Mucosa of gallbladder (tissue), 1 donor: Measurements from ENCODE around the gene AOPEP. TPM values are rescaled to one million over a fixed set of nuclear protein-coding genes. Genes with fewer than 3 reads are reported as not detected.
"Not testable (repeated sequence)": the region's sequence is repeated elsewhere in the genome, so short reads cannot be mapped to it uniquely, and the experiment has no call there.

ENCODE experiments used
- DNase-seq: peaks from one replicate; pipeline ENCODE4 v3.0.0-alpha.2; 2020; ENCODE audit warnings: low spot score
- total RNA-seq: library from RNA; stranded (reverse); gene quantifications from one replicate; pipeline ENCODE4 v1.2.1, GENCODE V29; 2021
- donor health status: DM: no; HTN: no; CAD: no.

Gene AOPEP
- total RNA-seq, 1 donor from 2014 or later: 105 TPM

DNA sequence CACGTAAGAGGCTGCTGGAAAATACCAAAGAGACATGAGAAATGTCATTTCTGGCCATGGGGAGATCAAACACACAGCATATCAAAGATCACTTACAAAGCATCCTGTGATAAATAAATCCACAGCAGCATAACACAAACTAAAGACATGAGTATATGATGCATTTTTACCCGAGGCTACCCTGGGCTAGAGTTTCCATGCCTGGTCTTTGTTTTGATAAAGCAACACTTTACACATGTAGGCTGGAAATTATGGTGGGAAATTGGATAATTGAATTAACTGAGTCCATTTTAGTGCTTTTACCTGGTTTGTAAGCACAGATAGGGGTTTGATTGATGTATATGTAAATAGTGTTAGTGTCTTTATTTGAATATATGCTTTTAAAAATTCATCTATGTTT is 288.4 kb downstream of the AOPEP start:
- DNase-seq: no peak

DNA sequence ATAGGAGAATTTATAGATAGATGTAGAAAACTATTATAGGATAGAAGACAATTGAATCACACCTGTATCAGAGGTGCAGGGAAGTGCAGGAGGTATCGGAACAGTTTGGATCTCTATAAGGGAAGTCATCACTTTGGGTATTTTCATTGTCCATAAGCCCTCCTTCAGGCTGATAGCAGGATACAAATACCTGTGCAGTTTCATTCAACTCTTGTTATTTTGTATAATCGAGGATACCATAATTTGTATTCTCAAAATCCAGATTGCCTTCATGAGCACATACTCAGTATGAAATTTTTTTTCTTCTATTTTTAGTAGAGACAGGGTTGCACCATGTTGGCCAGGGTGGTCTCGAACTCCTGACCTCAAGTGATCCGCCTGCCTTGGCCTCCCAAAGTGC is 289.1 kb downstream of the AOPEP start:
- DNase-seq: no peak

DNA sequence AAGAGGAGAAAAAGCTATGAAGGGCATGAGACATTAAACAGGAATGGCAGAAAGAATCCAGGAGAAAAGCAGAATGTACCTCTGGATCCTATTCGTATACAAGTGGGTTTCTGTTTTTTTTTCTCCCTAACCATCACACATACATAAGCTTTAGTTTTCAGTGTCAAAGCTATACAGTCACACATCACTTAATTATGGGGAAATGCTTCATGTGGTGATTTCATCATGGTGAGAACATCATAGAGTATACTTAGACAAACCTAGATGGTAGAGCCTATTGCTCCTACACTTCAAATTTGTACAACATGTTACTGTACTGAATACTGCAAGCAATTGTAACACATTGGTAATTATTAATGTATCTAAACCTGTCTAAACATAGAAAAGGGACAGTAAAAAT is 290.6 kb downstream of the AOPEP start:
- no peak for DNase-seq

DNA sequence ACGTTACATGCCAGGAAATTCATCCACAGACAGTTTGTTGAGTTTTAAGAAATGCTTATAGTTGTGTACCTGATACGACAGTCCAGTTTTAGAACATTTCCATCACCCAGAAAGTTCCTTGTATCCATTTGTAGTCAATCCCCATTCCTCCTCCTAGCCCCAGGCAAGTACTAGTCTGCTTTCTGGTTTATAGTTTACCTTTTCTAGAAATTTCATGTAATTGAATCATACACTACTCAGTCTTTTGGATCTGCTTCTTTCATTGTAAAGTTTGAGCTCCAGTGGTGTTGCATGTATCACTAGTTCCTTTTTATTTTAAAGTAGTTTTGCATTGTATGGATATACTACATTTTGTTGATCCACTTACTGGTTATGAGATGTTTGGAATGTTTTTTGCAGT is 291.2 kb downstream of the AOPEP start:
- DNase-seq: no peak

DNA sequence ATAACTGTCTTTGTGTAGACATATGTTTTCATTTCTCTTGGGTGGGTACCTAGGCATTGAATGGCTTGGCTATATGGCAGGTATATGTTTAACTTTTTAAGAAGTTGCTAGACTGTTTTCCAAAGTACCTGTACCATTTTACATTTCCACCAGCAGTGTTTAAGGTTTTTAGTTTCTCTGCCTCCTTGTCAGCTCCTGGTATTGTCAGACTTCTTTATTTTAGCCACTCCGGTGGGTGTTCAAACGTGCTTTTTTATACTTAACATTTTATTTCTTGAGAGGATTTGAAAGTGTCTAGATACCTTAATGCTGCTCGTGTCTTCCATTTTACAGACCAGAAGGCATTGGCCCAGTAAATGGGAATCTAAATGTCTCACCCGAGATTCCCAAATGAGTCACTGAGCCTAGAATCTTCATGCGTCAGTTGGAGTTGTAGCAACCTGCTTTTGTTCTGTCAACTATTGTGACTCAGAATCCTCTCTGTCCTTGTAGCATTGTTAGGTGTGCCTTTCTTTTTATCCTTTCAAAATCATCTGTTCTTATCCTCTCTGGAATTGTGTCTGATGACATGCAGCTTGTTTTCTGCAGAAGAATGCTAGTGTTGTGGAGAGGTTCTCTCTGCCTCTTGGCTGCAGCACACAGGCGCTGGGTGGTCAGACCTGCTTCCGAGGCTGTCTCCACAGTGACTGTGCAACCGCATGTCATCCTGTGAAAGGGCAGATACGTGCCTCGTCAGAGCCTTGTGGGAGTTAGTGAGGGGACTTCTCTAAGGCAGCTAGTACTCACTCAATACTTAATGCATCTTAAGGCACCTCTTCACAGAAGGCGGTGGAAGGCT is 291.8 kb downstream of the AOPEP start:
- DNase-seq: no peak

DNA sequence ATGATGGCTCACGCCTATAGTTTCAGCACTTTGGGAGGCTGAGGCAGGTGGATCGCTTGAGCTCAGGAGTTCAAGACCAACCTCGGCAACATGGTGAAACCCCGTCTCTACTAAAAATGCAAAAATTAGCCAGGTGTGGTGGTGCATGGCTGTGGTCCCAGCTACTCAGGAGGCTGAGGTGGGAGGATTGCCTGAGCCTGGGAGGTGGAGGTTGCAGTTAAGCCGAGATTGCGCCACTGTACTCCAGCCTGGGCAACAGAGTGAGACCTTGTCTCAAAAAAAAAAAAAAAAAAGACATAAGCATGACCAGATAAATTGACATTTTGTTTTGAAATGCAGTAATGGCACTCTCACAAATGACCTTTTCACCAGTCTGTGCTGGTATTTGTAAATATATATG is 294.1 kb downstream of the AOPEP start:
- not testable (repeated sequence) for DNase-seq

DNA sequence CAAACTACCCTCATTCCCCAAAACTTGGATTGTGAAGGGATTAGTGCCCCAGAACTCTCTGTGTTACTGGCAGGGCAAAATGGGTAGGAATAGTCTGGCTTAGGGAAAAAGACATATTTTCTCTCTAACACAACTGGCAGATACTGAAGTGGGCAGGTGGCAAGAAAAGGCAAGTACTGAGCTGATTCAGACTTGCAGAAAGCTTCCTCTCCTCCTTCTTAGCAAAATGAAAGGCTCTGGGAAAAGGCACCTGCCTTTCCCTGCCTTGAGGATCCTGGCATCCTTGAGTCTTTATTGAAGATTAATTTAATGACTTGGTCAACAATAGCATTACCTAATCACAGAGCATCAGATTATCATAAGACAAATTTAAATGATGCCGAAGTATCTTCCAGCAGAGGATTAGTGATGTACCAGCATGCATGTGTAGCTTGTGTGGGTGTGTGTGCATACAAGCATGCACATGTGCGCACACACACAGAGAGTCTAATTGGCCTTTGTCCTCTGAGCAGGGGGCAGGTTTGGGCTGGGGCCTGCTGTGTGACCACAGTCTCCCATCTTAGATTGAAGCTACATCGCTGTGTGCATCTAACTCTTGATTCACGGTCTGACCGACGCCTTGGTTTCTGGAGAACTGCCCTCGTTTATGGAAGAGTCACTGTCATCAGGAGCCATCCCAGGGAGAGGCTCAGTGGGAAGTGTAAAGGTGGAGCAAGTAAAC is 294.8 kb downstream of the AOPEP start:
- no peak for DNase-seq

DNA sequence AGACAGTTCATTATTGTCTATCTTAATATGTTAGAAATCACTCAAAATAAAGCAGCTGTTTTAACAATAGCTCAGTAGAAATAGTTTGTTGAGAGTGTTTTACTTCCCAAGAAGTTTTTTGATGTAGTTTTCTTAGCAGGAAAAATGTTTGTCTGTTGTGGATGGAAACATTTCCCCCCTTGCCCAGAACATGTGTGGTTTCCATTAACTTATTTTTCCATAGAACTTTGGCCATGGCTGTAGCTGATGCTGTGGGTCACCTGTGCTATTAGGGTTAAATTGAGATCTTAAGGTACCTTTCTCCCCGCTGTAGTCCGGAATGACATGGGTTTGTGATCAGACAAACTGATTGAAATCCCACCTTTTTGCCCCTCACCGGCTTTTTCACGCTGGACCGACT is 296.2 kb downstream of the AOPEP start:
- no peak for DNase-seq

DNA sequence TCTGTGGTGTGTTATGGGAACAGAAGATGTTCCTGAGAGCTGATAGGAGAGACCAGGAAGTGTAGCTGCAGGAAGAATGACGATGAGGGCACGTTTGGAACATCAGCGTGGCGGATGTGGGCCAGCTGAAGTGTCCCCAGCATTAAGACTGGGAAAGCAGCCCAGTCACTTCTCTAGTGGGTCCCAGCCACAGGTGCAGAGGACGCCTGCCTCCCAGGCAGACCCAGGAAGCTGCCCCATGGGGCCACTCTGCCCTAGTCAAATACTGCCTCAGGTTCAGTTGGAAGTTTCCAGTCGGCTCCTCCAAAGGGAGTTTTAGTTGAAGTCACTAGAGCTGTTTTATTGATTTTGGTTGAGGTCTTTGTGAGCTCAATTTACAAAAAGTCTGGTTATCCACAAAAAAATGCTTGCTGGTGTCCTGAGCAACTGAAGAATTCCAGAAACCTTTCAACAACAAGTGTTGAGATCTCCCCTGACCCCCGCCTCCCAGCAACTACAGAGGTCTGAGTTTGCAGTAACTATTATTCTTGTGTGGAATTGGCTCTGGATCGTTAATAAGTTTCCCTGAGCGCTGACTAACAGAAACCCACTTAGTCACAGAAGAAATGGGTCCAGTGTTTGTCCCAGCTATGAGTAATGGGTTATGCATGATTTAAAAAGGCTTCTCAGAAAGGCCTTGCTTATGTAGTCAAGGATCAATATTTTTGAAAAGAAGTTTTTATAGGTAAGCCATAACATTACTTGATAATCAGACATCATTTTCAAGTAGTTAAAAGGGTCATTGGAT is 296.9 kb downstream of the AOPEP start:
- DNase-seq: no peak

DNA sequence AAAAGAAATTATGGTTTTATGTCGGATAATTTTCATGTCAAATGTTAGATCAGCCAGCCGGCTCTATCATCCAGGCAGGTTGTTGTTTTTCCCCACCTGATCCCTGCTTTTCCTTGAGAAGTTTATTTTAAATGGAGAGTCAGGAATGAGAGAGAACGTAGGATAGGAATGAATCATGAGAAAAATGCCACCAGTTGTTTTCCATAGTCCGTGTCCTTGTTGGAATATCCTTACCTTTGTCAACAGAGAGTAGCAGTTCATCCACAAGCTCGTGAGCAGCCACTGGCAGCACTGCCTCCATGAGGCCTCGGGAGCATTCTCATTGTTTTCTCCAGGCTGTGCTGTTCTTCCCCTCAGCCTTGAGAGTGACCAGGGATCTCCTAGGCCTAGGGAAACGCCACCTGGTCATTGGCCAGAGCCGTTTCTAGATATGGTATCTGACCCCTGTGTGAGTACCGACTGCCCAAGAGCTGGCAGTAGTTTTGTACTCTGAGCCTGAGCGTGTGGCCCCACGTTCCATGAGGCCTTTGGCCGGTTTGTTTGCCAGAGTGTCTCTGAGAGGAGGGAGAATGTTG is 297.7 kb downstream of the AOPEP start:
- DNase-seq: no peak

DNA sequence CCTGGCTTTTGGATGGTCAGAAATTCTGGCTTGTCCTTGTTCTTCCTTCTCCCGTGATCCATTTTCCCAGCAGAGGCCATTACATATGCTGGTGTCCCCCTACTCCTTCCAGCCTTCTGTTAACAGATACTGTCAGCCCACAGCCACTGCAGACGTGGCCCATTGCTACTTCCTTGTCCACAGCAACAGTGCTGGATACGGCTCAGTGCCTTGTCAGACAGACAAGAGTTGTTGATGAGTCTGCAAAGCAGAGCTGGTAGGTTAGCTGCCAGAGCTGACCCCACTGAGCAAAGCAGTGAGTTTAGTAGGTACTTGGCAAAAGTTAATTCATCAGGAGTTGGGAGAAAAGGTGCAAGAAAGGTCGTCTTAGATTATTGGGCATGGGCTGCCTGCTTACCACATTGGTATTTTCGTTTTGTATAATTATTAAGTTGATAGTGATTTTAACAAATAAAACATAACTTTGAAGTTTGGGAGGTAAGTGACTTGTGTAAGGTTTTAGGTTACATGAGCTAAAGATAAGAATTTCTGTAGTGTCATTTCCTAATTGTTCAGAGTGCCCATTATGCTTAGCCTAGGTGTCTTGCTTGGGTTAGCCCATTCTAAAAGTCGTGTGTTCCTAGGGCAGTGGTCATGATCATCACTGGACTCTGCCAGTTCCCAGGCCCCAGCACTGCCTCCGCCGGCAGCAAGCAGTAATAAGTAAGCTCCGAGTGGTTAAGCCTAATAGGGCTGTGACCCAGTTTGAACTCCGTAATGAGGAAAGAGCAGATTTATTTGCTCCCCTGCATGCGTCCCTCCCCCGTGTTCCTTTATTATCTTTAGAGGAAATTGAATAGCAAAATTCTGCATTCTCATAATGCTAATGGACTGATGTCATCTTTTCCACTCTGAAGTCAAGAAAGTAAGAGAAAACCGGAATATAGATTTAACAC is 299.0 kb downstream of the AOPEP start:
- DNase-seq: peak; percentile 86

DNA sequence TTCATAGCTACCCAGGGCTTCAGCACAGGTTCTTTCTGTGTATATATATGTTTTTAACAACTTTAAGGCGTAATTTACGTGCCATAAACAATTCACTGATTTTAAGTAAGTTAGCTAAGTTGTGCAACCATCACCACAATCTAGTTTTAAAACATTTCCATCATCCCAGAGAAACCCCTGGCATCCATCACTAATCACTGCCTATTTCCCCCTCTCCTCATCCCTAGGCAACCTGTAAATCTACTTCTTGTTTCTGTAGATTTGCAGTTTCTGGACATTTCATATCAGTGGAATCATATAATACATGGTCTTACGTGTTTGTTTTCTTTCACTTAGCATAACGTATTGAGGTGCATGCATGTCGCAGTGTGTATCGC is 299.6 kb downstream of the AOPEP start:
- DNase-seq: no peak

DNA sequence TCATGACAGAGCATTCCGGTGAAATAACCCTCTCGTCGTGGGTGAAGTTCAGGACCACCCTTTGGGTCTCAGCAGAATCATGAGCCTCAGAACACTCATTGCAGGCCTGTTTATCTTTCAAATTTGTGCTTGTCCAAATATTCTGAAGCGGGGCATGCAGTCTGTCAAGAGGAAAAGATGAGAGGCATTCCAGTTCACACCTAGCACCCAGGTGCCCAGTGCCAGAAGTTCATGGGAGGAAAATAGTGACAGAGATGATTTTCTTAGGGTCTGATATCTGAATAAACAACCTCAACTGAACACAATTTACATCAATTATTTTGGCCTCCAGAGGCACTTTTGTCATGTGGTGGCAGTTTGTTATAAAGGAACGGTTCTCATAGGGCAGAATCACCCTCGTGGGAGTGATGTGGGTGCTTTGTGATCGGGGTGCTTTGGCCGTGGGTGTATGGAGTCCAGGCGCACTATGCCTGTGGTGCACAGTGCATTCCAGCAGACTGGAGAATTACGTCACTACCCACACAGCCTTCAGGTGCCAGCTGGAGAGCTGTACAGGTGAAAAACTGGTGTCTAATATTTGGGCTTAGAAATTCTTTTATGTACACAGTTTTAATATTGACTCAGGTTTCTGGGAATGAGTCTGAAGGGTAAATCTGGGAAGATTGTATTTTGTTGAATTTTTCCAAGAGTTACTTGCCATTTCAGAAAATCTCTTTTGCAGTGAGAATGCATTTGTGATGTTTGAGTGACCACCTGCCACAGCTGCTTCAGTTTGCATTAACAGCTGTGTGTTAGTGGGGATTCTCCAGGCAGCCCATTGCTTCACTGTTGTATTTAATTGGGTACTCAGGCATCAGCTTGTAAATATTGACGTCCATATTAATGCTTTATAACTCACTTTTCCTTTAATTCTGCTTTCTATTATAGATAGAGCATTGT is 301.7 kb downstream of the AOPEP start:
- DNase-seq: no peak

DNA sequence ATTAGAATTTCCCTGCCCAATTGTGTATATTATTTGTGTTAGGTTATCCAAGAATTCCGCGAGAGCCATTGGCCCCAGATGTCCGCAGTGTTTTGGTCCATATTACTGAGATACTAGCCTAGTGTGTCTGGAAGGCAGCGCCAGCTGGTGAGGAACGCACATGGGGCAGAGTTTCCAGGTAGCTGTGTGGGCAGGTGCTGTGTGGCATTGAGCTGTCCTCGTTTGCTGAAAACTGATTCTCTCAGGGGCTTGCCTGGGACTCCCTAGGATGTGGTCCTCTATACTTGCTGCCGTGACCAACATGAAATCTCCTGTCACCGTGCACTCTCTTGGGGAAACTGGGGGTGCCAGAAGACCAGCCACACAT is 302.3 kb downstream of the AOPEP start:
- no peak for DNase-seq

DNA sequence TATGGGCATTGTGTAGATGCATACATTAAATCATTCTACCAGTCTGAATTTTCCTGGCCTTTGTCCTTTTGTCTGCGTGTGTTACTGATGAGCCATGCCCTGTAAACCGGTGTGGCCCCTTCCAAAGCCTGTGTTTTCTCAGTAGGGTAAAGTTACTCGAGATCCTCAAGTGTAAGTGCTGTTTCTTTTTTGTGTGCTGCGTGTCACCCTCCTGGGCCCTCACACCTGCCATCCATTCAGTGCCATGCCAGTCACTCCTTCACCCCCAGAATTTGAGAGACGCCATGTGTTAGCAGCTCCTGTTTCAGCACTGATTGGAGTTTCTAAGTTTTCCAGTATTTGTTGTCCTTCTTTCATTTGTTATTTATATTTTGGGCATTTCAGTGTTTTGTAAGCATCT is 302.8 kb downstream of the AOPEP start:
- DNase-seq: no peak

DNA sequence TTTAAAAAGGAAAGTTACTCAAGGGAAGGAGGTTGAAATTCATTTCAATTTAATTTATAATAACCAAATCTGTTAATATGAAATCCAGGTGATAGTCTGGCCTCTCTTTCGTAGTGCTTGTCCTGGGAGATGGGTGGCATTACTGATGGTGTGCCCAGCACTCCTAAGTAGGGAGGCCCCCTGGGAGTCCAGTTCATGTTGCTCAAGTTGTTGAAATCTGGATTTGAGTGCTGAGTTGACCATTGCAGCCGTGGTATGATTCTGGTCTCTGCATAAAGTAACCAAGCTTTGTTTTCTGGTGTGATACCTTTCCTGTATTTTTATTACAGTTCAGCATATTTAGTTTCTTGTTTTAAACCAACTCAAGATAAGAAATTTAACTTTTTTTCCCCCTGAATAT is 303.2 kb downstream of the AOPEP start:
- no peak for DNase-seq

DNA sequence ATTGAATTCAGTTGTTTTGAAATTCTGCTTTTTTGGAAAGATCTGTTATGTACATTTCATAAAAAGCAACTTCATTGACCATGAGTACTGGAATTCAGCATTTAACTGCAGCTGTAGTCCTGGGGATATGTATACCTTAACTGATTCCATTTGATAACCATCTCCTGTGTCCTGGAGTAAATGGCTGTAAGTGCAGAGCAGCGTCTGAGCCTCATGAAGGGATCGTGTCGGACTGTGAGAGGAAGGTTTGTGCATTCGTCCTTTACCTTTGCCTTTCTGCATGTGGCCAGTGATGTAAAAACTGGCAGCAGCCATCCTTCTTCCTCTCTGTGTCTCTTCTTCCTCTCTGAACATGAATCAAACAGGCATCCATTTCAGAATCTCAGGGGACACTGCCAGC is 303.8 kb downstream of the AOPEP start:
- DNase-seq: no peak

DNA sequence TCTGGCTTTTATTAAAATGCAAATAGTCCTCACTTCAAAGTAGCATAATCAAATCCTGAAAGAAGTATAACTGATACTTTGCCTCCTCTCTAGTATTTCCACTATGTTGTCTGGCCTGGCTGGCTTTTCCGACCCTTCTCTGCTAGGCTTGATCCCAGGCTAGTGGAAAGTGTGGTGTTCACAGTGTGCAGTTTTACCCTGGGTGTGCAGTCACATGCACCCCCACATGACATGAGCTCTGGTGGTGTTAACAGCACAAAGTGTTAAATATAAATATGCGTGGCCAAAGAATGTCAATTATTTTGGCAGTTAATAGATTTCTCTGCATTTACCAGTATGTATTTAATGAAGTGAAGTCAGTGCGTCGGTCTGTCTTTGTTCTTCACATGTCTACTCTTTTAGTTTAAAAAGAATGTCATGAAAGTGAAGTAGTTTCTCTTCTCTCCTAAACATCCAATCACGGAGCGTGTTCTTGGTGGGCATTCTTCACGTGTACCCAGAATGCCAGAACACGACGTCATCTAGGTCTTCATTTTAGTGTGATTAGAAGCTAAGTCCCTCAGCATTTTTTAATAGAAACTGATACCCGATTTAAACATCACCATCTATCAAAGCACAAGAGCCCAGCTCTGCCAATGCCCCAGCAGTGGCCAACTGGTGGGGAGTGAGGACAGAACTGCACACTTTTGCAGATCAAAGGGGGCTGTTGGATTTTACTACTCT is 304.6 kb downstream of the AOPEP start:
- DNase-seq: no peak

DNA sequence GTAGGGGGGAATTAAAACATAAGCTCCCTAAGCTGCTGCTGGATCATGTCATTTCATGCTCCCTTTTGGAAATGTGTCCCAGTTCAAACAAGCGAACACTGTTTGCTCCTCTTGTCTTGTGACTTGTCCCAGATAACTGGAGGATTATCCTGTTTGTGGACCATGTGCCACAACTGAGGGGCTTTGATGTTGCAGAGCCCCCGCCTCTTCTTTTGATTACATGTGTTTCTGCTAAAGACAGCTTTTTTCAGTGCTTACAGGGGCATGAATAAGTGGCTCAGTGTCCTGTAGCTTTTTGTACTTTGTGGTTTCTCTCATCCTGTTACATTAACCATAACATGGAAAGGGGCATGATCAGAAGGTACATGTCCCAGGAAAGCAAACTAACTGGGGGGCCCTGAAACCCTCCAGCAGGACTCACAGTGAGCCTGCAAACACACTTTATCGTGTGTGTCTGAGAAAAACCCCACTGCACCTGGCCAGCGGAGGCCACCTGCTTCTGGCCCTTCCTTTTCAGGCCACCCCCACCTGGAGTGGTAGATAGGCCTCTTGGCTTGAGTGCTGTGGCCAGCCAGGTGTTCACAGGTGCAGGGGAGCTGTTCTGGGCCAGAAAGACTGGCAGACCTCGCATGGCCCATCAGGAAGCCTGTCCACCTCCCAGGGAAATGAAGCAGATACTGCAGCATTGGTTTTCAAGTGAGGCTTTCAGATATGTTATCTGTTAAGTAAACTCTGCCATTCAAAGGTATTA is 305.4 kb downstream of the AOPEP start:
- DNase-seq: no peak
